ENCODE results near the gene DUSP19.

DUSP19 gene

DNA sequence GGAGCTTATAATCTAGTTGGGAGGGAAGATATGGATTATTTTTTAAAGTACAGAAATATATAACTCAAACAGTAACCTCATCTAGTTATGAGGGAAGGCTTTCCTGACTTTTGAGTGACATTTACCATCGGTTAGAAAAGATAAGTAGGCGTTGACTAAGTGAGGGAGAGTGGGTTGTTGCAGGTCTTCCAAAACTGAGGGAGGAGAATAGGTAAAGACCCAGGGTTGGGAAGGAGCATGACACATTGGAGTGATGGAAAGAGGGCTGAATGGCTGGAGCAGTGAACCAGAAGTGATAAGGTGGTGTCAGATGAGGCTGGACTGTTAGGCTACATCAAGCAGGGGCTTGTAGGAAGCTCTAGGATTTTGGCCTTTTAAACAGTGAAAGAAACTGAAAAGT, 35.1 kb downstream of the DUSP19 start:
- intact Hi-C loops (cut with DNase I), result no loop called here

DNA sequence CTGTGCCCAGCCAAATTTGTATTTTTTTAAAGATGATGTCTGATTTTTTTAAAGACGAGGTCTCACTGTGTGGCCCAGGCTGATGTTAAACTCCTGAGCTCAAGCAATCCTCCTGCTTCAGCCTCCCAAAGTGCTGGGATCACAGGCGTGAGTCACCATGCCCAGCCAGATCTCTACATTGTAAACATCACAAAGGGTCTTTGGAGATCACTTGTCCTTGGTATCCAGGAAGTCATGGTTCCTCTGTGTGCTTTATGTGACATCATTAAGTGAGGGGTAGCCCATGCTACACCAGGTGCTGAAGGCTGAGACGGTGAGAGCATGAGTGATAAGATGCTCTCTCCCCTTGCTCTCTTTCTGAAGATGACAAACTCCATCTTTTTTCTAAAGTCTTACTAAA, 38.7 kb downstream of the DUSP19 start:
- intact Hi-C loops (cut with DNase I), result no loop called here
- no peak for DNase-seq

More for the DNA sequence above, 35.1 kb downstream of the DUSP19 start:
- DNase-seq, result peak in 4 of 42 donors; percentile 18 to 52 (median 36)

DNA sequence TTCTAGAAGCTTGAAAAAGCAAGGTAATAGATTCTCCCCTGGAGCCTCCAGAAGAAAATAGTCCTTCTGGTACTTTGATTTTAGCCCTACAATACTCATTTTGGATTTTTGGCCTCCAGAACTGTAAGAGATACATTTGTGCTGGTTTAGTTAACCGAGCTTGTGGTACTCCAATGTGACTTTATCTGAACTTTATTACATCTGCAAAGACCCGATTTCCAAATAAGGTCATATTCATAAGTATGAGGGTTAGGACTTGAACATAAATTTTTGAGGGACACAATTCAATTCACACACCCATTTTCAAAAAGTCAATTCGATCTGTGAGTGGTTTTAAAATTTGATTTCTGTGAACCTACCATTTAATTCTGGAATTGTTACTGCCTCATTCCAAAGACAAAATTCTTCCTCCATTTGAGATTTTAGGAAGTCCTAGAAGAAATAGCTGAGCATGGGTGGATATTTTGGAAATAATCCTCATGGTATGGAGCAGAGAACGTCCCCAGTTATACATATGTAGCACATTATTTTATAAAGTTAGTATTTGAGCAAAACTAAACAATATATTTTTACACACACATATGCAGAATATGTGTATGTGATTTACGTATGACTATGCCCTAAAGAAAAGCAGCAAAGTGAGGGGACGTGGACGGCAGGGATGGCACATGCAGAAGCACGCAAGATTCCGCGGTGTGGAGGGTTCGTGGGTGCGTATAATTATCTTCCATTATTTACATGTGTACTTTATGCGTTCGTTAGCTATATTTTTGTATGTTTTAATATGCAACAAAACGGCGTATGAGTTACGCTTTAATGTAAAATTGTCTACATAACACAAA, 44.8 kb downstream of the DUSP19 start:
- DNase-seq, result peak in 24 of 42 donors; percentile 3 to 54 (median 18)

DNA sequence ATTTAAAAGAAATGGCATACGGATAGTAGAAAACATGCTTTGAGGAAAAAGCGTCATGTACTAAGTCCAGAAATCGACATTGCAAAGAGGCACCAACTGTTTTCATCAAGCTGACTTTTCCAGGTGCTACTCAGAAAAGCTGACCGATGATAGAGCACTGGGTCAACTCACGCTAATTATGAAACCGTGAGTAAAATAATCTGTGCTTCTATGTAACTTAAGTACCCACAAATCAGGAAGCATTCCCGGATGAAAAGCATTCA, 45.3 kb downstream of the DUSP19 start:
- DNase-seq, result no peak
- intact Hi-C loops (cut with DNase I), result loop anchor here (5.0 to 10.0 kb wide), 2 partner anchors 42 to 89 kb away; partner anchors contain the start of gene NCKAP1

More for the DNA sequence above, 44.8 kb downstream of the DUSP19 start:
- intact Hi-C loops (cut with DNase I), result loop anchor here (5.0 to 10.0 kb wide), 2 partner anchors 41 to 89 kb away; partner anchors contain the start of gene NCKAP1

DNA sequence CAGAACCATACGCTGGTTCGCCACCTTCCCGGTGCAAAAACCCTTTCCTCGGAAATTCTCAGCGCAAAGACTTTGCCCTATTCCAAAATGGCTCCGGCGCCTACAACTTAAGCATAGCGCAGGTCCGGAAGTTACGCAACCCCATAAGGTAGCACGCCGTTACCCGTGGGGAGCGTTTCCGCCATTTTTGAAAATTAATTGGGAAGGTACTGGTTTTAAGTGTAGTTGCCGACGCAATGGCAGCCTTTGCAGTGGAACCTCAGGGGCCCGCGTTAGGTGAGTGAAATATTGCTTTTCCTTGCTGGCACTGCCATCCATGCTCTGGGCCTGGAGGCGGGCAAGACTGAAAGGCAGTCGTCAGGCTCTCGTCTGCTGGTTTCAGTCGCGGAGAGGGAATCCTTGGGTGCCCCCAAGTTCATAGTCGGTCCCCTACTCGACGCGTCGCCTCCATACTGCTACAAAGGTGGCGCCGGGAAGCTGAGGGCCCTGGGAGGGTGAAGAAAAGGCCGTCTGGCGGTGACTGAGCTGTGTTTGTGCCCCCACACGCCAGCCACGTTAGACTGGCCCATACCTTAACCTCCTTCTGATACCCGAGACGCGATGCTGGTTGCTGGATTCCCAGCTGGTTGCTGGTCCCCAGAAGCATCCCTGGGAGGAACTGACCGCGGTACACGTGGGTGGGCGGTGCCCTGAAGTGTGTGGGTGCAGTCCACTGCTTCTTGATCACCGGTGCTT, 45.8 kb downstream of the DUSP19 start, which contains the start of gene NUP35:
NUP35 (plus strand) TSS at position 222 of the 735 bp plus-strand sequence; CDS start at position 237, 15 bp downstream.
- intact Hi-C loops (cut with DNase I), result loop anchor here (5.0 to 10.0 kb wide), 2 partner anchors 42 to 90 kb away; partner anchors contain the start of gene NCKAP1
- peak; percentile 77 to 96 (median 90) for DNase-seq

DNA sequence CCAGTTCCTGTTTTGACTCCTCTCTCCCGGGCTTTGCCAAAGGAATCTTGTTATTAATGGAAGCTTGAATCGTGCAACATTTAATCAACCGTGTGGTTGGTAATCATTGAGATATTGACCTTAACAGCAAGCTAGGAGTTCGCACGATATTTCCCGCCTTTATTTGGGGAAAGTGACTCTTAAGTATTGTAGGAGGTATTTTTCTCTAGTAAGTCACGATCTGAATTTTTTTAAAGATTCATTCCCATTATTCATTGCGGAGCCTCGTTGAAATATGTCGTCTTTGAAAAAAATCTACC, 46.4 kb downstream of the DUSP19 start:
- no peak for DNase-seq
- intact Hi-C loops (cut with DNase I), result loop anchor here (5.0 to 10.0 kb wide), 2 partner anchors 43 to 90 kb away; partner anchors contain the start of gene NCKAP1

DNA sequence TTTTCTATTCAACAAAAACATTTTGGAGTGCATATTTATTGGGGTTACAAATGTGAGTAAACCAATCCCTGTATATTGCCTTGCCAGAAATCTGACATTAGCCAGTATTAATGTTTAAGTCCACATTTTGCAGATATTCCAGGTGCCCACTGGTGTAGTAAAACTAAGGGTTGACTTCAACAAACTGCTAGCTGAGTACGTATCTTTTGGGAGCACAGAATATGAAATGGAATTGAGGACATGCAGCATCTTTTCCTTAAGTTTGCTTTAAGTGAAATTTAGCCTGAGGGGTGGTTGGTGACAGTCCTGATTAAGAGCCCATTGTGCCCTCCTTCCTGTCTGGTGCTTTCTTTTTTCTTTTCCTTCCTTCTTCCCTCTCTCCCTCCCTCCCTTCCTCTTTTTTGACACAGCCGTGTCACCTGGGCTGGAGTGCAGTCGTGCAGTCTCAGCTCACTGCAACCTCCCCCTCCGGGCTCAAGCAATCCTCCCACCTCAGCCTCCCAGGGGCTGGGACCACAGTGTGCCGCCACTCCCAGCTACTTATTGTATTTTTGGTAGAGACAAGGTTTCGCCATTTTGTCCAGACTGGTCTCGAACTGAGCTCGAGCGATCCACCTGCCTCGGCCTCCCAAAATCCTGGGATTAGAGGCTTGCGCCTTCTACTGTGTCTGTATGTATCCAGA, 47.3 kb downstream of the DUSP19 start:
- peak in 1 of 42 donors; percentile 5 for DNase-seq
- intact Hi-C loops (cut with DNase I), result loop anchor here (10.0 kb wide), 1 partner anchor 91 kb away; the partner anchor contains the start of gene NCKAP1

DNA sequence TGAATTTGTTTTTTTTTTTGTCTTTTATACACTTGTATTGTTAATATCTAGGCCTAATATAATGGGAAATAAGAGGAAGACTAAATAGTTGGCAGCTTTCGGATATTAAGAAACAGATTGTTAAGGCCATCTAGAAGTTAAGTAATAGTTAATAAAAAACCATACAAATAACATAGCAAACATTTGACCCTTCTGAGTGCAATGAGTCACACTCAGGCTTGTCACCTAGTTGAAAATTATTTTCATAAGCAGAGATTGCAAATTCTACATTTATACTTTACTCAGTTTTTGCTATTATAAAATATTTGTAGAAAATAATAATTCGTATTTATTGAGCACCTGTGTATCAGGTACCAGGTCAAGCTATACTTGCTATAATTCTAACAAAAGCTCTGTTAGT, 48.1 kb downstream of the DUSP19 start:
- intact Hi-C loops (cut with DNase I), result loop anchor here (10.0 kb wide), 1 partner anchor 92 kb away; the partner anchor contains the start of gene NCKAP1
- DNase-seq, result no peak

DNA sequence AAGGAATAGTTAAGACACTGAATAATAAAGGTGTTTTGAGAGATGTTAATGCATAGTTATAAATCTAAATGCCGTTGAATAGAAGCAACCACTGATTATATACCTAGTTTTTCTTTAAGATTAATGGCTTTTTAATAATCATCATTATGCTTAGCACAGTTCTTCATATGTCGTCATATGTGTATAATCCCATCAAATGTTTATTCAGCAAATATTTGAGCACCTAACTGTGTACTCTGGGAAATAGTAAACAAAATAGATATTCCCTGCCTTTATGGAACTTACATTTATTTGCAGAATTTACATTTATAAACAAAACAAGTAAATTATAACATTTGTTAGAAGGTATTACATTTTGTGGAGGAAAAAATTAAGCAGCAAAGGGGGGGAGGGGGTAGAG, 55.5 kb downstream of the DUSP19 start:
- DNase-seq, result no peak
- intact Hi-C loops (cut with DNase I), result no loop called here

DNA sequence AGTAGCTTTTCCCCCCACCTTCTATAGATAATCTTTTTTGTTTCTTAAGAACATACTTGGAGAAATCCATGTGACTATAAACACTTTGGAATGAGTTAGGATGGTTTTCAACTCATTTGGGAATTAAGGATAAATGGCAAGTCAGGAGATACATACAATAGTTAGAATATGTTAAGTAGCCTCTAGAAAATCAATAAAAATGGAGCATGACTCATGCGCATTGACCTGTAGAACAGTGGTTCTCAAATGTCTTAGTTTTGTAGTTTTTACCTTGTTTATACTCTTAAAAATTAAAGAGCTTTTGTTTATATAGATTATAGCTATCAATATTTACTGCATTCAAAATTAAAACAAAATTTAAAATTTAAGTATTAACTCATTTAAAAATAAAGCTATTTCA, 70.4 kb downstream of the DUSP19 start:
- DNase-seq, result no peak
- intact Hi-C loops (cut with DNase I), result no loop called here

DNA sequence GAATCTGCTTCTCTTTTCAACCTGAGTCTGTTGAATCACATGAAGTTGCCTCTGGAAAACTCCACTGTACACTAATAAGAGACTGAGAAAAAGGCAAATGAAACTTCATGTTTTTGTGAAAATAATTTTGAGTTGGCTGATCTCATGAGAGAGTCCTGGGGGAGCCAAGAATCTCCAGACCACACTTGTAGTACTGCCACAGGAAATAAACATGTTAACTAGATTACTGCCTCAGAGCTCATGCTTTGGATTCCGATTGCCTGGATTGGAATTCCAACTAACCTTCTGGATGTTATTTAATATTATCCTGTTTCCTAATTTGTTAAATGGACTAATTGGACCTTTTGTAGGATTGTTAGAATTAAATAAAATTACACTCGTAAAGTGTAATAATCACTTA, 70.9 kb downstream of the DUSP19 start:
- no peak for DNase-seq
- intact Hi-C loops (cut with DNase I), result no loop called here
